OCI-LY1 (cell line): ENCODE measurements around the gene AHI1.

ENCODE experiments used
- H2AFZ ChIP-seq: fragments of 200-600 bp; sonication (generic), shearing (Covaris generic); 2 replicates; pipeline ENCODE4 v1.6.0; 2014; ENCODE audit warnings: antibody characterized with exemption, mild to moderate bottlenecking, low read length
- H3F3A ChIP-seq: fragments of 200-600 bp; sonication (generic), shearing (Covaris generic); 2 replicates; pipeline ENCODE4 v1.6.0; 2014; ENCODE audit warnings: mild to moderate bottlenecking, antibody characterized with exemption, low read length, moderate library complexity; ENCODE audit not compliant: insufficient read depth
- H3K27ac ChIP-seq: fragments of 200-600 bp; sonication (generic); 2 replicates; pipeline ENCODE4 v1.5.1; 2014; ENCODE audit warnings: low read length, mixed run types, mild to moderate bottlenecking, low read depth; ENCODE audit not compliant: poor library complexity, severe bottlenecking
- H3K27me3 ChIP-seq: fragments of 200-600 bp; sonication (generic); 2 replicates; pipeline ENCODE4 v1.6.0; 2014; ENCODE audit warnings: antibody characterized with exemption, mild to moderate bottlenecking, low read length, moderate library complexity; ENCODE audit not compliant: insufficient read depth
- H3K36me3 ChIP-seq: fragments of 200-600 bp; sonication (generic); 2 replicates; pipeline ENCODE4 v1.6.1; 2014; ENCODE audit warnings: mild to moderate bottlenecking, antibody characterized with exemption, low read length, moderate library complexity, mixed read lengths; ENCODE audit not compliant: insufficient read depth
- H3K4me1 ChIP-seq: fragments of 200-600 bp; sonication (generic); 2 replicates; pipeline ENCODE4 v1.5.1; 2014; ENCODE audit warnings: mild to moderate bottlenecking, low read length, moderate library complexity; ENCODE audit not compliant: insufficient read depth, severe bottlenecking
- H3K4me2 ChIP-seq: fragments of 200-600 bp; sonication (generic), shearing (Covaris generic); 2 replicates; pipeline ENCODE4 v1.6.1; 2014; ENCODE audit warnings: low read length
- H3K4me3 ChIP-seq: fragments of 200-600 bp; sonication (generic); 2 replicates; pipeline ENCODE4 v1.5.1; 2014; ENCODE audit warnings: low read length, low read depth, mild to moderate bottlenecking, mixed read lengths; ENCODE audit not compliant: poor library complexity, severe bottlenecking
- H3K79me2 ChIP-seq: fragments of 200-600 bp; shearing (Covaris generic); 2 replicates; pipeline ENCODE4 v1.6.1; 2016; ENCODE audit warnings: mixed run types, low read length, mixed read lengths; ENCODE audit not compliant: insufficient read depth
- H3K9ac ChIP-seq: fragments of 200-600 bp; sonication (generic), shearing (Covaris generic); 2 replicates; pipeline ENCODE4 v1.6.1; 2014; ENCODE audit warnings: mild to moderate bottlenecking, low read length, mixed read lengths
- H3K9me2 ChIP-seq: fragments of 200-600 bp; sonication (generic), shearing (Covaris generic); 2 replicates; pipeline ENCODE4 v1.6.1; 2014; ENCODE audit warnings: low read depth, mild to moderate bottlenecking, low read length, mixed read lengths
- H3K9me3 ChIP-seq: fragments of 200-600 bp; shearing (Covaris generic); 2 replicates; pipeline ENCODE4 v1.6.1; 2014; ENCODE audit warnings: low read length, mixed read lengths
- H4K20me1 ChIP-seq: fragments of 200-600 bp; sonication (generic), shearing (Covaris generic); 2 replicates; pipeline ENCODE4 v1.6.0; 2016; ENCODE audit warnings: mild to moderate bottlenecking, low read length; ENCODE audit not compliant: insufficient read depth
- CTCF ChIP-seq: fragments of 200-600 bp; sonication (generic), shearing (Covaris generic); IDR thresholded peaks from 2 replicates; pipeline ENCODE4 v1.5.1; 2017; ENCODE audit warnings: mild to moderate bottlenecking, antibody characterized with exemption, low read length, moderate library complexity, mixed read lengths
- EZH2 ChIP-seq: fragments of 200-600 bp; sonication (generic), shearing (Covaris generic); IDR thresholded peaks from 2 replicates; pipeline ENCODE4 v1.8.0; 2017; ENCODE audit warnings: borderline replicate concordance, mixed run types, mild to moderate bottlenecking, antibody characterized with exemption, low read length, moderate library complexity, mixed read lengths

AHI1 gene

DNA sequence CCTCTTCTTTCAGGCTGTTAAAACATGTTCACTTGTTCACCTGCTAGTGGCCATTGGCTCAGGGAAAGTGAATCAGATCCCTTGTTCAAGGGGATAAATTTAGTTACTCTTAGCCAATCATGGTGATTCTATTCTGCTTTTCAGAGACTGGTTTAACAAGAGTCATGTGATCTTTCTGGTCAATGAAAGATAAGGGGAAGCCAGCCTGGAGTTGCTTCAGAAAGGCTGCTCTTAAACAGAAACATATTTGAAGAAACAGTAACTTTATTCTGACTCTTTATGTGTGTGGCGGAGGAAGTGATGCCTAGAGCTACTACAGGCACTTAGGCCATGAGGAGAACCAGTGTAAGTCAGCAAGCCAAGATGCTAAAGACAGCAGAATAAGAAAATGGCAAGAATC, 28.1 kb upstream of the AHI1 start:
- Histone ChIP-seq H3K9me2 (no peaks in the 10 kb centered on the region), H3F3A (no peaks in the 10 kb centered on the region), H3K4me1 (no peaks in the 10 kb centered on the region), H3K27me3 (no peaks in the 10 kb centered on the region), H3K9me3 (no peaks in the 10 kb centered on the region), H2AFZ (no peak overlapping the region), H3K4me3 (no peak overlapping the region), H3K79me2 (no peaks in the 10 kb centered on the region), H3K36me3 (no peaks in the 10 kb centered on the region), H3K27ac (no peak overlapping the region), H4K20me1 (no peaks in the 10 kb centered on the region), H3K4me2 (no peak overlapping the region), H3K9ac (no peak overlapping the region)
- no peak for TF ChIP-seq EZH2
- no peak for TF ChIP-seq CTCF

GRCh38 chr6:135522965-135523692, 25.6 kb upstream of the AHI1 start:
- H3K27me3 ChIP-seq: no peaks in the 10 kb centered on the region
- no peak overlapping the region for H2AFZ ChIP-seq
- H3K9ac ChIP-seq: no peak overlapping the region
- H3K4me3 ChIP-seq: no peak overlapping the region
- H3K4me2 ChIP-seq: no peak overlapping the region
- H3F3A ChIP-seq: no peaks in the 10 kb centered on the region
- H3K9me2 ChIP-seq: no peaks in the 10 kb centered on the region
- H4K20me1 ChIP-seq: no peaks in the 10 kb centered on the region
- no peak overlapping the region for H3K27ac ChIP-seq
- no peaks in the 10 kb centered on the region for H3K36me3 ChIP-seq
- TF ChIP-seq EZH2 (no peak), CTCF (no peak)
- no peaks in the 10 kb centered on the region for H3K4me1 ChIP-seq
- no peaks in the 10 kb centered on the region for H3K79me2 ChIP-seq
- no peaks in the 10 kb centered on the region for H3K9me3 ChIP-seq

DNA sequence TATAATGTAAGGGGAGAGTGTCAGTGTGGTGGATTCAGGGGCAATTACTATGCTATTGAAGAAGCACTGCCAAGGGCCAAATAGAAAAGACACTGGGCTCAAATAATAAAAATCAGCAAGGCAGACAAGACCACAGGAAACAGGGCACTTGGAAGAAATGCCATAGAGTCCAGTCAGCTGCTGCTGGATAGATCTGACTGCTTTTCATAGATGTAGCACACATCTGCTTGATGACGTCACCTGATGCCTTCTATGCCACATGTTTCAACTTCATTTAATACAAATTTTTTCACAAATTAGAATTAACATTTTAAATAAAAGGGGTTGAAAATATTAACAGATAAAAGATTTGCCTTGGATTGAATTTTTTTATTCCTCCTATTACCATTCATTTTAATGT, 23.9 kb upstream of the AHI1 start:
- Histone ChIP-seq H3K9me2 (no peaks in the 10 kb centered on the region), H3K4me2 (no peak overlapping the region)

More for the DNA sequence above, 23.9 kb upstream of the AHI1 start:
- no peaks in the 10 kb centered on the region for H3K36me3 ChIP-seq
- H3K27me3 ChIP-seq: no peaks in the 10 kb centered on the region
- no peak overlapping the region for H3K27ac ChIP-seq
- no peaks in the 10 kb centered on the region for H3K79me2 ChIP-seq
- no peaks in the 10 kb centered on the region for H4K20me1 ChIP-seq
- H3F3A ChIP-seq: no peaks in the 10 kb centered on the region
- H3K9ac ChIP-seq: no peak overlapping the region
- H2AFZ ChIP-seq: no peak overlapping the region
- H3K4me3 ChIP-seq: no peak overlapping the region
- TF ChIP-seq EZH2: no peak
- TF ChIP-seq CTCF: no peak
- H3K4me1 ChIP-seq: no peaks in the 10 kb centered on the region
- H3K9me3 ChIP-seq: 0 out of 2 replicates have a peak, but pooled peaks cover 2% of the 10 kb centered on the region
